Measurements from ENCODE around the gene S100A14. TPM values are rescaled to one million over a fixed set of nuclear protein-coding genes. Genes with fewer than 3 reads are reported as not detected.

The S100A14 gene
- total and polyA plus RNA-seq, 2 experiments from 2014 or later: 0.31 to 2.1 TPM

DNA sequence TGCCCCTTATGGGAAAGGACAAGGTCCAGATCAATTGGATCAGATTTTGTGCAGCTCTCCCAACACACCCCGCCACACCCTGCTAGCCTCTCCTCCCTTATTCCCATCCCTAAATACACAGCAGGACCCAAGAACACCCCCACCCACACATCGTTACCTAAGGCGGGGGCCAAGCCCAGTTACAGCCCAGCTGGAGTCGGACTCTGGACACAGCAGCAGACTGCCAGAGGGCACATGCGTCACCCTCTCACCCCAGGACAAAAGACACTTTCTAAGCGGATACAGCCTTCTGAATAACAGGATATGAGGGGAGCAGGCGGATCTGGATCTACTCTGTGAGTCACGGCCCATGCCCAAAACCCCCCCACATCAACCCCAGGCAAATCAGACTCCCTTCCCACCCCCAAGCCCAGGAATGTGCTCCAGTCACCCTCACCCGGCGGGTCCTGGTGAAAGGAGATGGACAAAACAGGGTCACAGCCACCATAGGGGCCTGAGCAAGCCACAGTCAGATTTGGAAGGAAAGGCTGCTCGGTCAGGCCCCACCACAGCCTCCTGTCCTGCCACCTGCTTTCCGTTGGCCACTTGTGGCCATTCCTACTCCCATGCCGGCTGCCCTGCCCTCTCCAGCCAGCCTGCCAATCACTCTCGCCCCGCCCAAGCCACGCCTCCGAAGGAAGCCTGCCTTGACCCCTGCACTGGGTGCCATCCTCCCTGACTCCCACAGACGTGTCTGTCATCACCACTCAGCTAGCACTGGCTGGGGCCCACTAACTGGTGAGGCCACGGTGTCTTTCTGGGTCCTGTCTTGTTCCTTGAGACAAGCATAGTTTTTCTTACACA, 7.2 kb downstream of the S100A14 start:
- Histone ChIP-seq H3K4me3 (peak overlapping the region; percentile 62), H3F3A (ENCODE audit: insufficient read depth) (peaks cover 54% of the 10 kb centered on the region), H3K4me1 (ENCODE audit: insufficient read depth) (peaks cover 32% of the 10 kb centered on the region), H3K9ac (peak overlapping the region; percentile 71), H3K27me3 (replicated peaks; ENCODE audit: insufficient read depth) (no peaks in the 10 kb centered on the region), H3K27ac (peak overlapping the region; percentile 76), H3K36me3 (ENCODE audit: low read depth) (peaks cover 36% of the 10 kb centered on the region), H3K9me3 (ENCODE audit: low read depth) (no peaks in the 10 kb centered on the region), H3K9me2 (ENCODE audit: insufficient read depth) (no peaks in the 10 kb centered on the region), H2AFZ (no peak overlapping the region), H3K4me2 (ENCODE audit: unreplicated experiment) (peak overlapping the region; percentile 55), H3K79me2 (ENCODE audit: insufficient read depth) (peaks cover 83% of the 10 kb centered on the region), H4K20me1 (ENCODE audit: insufficient read depth) (no peaks in the 10 kb centered on the region)
- TF ChIP-seq EZH2 (IDR thresholded peaks at IDR 0.05; ENCODE audit: insufficient read depth, poor library complexity, severe bottlenecking): no peak
- no peak for TF ChIP-seq EZH2phosphoT487 (IDR thresholded peaks at IDR 0.05; ENCODE audit: insufficient read depth, low read depth)
- peak; percentile 95 for DNase-seq
- in situ Hi-C loops (cut with MboI): no loop called here
- WGBS, 2 experiments (ENCODE audit: low coverage in 1 of 2, low lambda C conversion rate in 2 of 2, missing lambda C conversion rate in 2 of 2): 8% methylated on average over 19 of the region's 19 CpGs

DNA sequence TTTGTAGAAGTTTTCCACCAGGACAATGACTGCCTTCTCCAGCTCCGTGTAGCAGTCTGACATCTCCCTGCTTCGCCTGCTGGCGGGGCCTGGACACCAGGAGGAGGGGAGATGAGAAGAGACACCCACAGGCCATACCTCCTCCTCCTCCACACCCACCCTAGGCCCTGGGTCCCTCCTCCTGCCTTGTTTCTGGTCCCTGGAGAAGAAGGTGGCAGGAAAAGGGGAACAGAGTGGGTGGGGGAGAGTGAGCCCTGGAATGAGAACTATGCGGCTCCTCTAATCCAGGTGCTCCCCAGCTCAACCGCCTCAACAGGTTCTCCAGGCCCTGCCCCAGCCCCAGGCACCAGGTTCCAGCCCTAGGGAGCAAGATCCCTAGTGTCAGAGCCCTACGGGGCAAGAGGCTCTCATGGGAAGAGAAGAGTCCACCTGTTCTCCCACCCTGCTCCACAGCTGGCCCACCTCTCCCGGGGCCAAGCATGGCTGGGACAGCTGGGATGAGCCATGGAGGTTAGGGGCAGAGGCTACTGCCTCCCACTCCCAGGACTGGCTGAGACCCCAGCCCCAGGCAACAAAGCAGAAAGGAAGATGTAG, 7.9 kb downstream of the S100A14 start:
- WGBS, 2 experiments (ENCODE audit: low coverage in 1 of 2, low lambda C conversion rate in 2 of 2, missing lambda C conversion rate in 2 of 2): 83 to 86% methylated on average over 7 of the region's 7 CpGs
- Histone ChIP-seq H3K79me2 (ENCODE audit: insufficient read depth) (peaks cover 80% of the 10 kb centered on the region), H3K4me2 (ENCODE audit: unreplicated experiment) (peak overlapping the region; percentile 55), H3K27me3 (replicated peaks; ENCODE audit: insufficient read depth) (no peaks in the 10 kb centered on the region), H3K27ac (peak overlapping the region; percentile 76), H3K4me3 (peak overlapping the region; percentile 62), H3K36me3 (ENCODE audit: low read depth) (peaks cover 39% of the 10 kb centered on the region), H3K9me2 (ENCODE audit: insufficient read depth) (no peaks in the 10 kb centered on the region), H3K9ac (peak overlapping the region; percentile 71), H2AFZ (no peak overlapping the region), H4K20me1 (ENCODE audit: insufficient read depth) (no peaks in the 10 kb centered on the region), H3K4me1 (ENCODE audit: insufficient read depth) (peaks cover 28% of the 10 kb centered on the region), H3K9me3 (ENCODE audit: low read depth) (no peaks in the 10 kb centered on the region), H3F3A (ENCODE audit: insufficient read depth) (peaks cover 61% of the 10 kb centered on the region)
- DNase-seq: no peak
- TF ChIP-seq EZH2 (IDR thresholded peaks at IDR 0.05; ENCODE audit: insufficient read depth, poor library complexity, severe bottlenecking) (no peak), EZH2phosphoT487 (IDR thresholded peaks at IDR 0.05; ENCODE audit: insufficient read depth, low read depth) (no peak)
- in situ Hi-C loops (cut with MboI): no loop called here

DNA sequence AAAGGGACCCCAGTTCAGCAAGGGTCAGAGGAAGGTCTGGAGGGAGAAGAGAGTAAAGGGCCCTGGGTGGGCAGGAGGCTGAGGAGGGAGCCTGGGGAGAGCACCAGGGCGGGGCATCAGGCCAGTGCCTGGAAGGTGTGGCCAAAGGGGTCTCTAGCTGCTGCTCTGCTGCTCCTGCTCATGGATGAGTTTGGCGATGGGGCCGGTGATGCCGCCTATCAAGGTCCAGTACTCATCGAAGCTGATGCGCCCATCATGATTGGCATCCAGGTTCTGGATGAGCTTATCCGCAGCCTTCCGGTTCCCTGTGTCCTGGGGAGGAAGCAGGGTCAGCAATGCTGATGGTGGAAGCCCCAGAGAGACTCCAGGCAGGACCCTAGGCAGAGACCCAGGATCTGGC, 8.7 kb downstream of the S100A14 start:
- Histone ChIP-seq H4K20me1 (ENCODE audit: insufficient read depth) (no peaks in the 10 kb centered on the region), H3K4me1 (ENCODE audit: insufficient read depth) (peaks cover 27% of the 10 kb centered on the region), H3K27ac (no peak overlapping the region), H3K4me2 (ENCODE audit: unreplicated experiment) (no peak overlapping the region), H3K9ac (no peak overlapping the region), H3K36me3 (ENCODE audit: low read depth) (peaks cover 39% of the 10 kb centered on the region), H3K9me3 (ENCODE audit: low read depth) (no peaks in the 10 kb centered on the region), H2AFZ (no peak overlapping the region), H3K4me3 (no peak overlapping the region), H3K27me3 (replicated peaks; ENCODE audit: insufficient read depth) (no peaks in the 10 kb centered on the region), H3K79me2 (ENCODE audit: insufficient read depth) (peaks cover 72% of the 10 kb centered on the region), H3K9me2 (ENCODE audit: insufficient read depth) (no peaks in the 10 kb centered on the region), H3F3A (ENCODE audit: insufficient read depth) (peaks cover 69% of the 10 kb centered on the region)
- in situ Hi-C loops (cut with MboI): no loop called here
- DNase-seq: no peak
- WGBS, 2 experiments (ENCODE audit: low coverage in 1 of 2, low lambda C conversion rate in 2 of 2, missing lambda C conversion rate in 2 of 2): 91 to 99% methylated on average over 8 of the region's 8 CpGs
- TF ChIP-seq EZH2 (IDR thresholded peaks at IDR 0.05; ENCODE audit: insufficient read depth, poor library complexity, severe bottlenecking): no peak
- no peak for TF ChIP-seq EZH2phosphoT487 (IDR thresholded peaks at IDR 0.05; ENCODE audit: insufficient read depth, low read depth)

DNA sequence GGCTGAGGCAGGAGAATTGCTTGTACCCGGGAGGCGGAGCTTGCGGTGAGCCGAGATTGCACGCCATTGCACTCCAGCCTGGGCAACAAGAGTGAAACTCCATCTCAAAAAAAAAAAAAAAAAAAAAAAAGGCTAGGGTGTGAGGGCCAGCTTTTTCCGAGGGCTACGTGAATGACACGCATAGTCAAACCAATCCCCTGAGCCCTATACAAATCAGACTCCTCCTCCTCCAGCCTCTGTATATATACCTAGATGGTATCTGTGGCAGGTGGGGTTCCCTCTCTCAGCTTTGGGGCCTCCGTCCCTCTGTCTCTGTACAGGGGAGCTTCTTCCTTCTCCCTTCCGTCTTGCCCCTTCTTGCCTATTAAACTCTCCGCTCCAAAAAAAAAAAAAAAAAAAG, 9.9 kb downstream of the S100A14 start:
- no peaks in the 10 kb centered on the region for H3K9me3 ChIP-seq (ENCODE audit: low read depth)
- peaks cover 60% of the 10 kb centered on the region for H3K79me2 ChIP-seq (ENCODE audit: insufficient read depth)
- no peak overlapping the region for H2AFZ ChIP-seq
- H3K4me1 ChIP-seq (ENCODE audit: insufficient read depth): peaks cover 27% of the 10 kb centered on the region
- no peaks in the 10 kb centered on the region for H4K20me1 ChIP-seq (ENCODE audit: insufficient read depth)
- H3K27ac ChIP-seq: no peak overlapping the region
- WGBS, 2 experiments (ENCODE audit: low coverage in 1 of 2, low lambda C conversion rate in 2 of 2, missing lambda C conversion rate in 2 of 2): 97% methylated on average over 11 of the region's 11 CpGs
- no peak overlapping the region for H3K4me2 ChIP-seq (ENCODE audit: unreplicated experiment)
- in situ Hi-C loops (cut with MboI): no loop called here
- H3K36me3 ChIP-seq (ENCODE audit: low read depth): peaks cover 41% of the 10 kb centered on the region
- no peak overlapping the region for H3K4me3 ChIP-seq
- no peaks in the 10 kb centered on the region for H3K27me3 ChIP-seq (replicated peaks; ENCODE audit: insufficient read depth)
- TF ChIP-seq EZH2phosphoT487 (IDR thresholded peaks at IDR 0.05; ENCODE audit: insufficient read depth, low read depth): no peak
- TF ChIP-seq EZH2 (IDR thresholded peaks at IDR 0.05; ENCODE audit: insufficient read depth, poor library complexity, severe bottlenecking): no peak
- DNase-seq: no peak
- H3K9ac ChIP-seq: no peak overlapping the region
- no peaks in the 10 kb centered on the region for H3K9me2 ChIP-seq (ENCODE audit: insufficient read depth)
- H3F3A ChIP-seq (ENCODE audit: insufficient read depth): peaks cover 72% of the 10 kb centered on the region

Data from GM23248 (cell line).